Stimulated activated CD4-positive, alpha-beta T cell treated with anti-CD3 and anti-CD28 coated beads, Interleukin-4, amount 100 ng/mL, for 4 hours (primary cell): ENCODE data around the gene PTAFR.

Experiments used
- DNase-seq, 2 experiments: peaks; one replicate each; pipeline ENCODE4 v3.0.0-alpha.2; 2020

PTAFR gene

DNA sequence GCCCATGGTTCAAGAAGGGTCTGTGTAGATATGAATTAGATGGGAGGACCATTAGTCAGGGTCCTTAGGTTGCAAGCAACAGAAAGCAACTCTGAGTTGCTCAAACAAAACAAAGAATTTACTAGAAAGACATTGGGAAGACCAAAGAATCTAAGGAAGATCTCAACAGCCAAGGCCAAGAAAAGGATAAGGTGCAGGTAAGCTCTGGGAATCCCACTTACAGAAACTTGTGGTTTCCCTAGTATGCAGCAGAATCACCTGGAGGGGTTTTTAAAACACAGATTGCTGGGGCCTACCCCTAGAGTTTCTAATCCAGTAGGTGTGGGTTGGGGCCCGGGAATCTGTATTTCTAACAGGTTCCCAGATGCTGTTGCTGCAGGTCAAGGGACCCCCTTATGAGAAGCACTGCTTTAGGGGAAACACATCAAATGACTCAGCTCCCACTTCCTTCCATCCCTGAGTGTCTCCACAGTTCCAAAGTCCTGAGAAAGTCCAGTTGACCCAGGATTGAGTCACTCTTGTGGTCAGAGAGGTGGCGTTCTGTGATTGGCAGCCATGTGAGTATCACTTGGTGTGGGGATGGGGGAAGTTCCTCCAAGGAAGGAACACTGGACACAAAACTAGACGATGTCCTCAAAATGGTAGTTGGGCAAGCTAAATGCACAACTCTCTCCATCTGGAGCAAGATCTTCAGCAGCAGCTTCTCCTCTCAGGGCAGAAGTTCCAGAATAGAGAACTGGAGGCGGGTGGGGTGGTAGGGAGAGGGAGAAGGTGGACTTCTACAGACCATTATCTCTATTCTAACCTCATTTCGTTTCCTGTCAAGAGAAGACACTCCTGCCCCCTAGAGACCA is 63.9 kb downstream of the PTAFR start:
- DNase-seq: no peak

DNA sequence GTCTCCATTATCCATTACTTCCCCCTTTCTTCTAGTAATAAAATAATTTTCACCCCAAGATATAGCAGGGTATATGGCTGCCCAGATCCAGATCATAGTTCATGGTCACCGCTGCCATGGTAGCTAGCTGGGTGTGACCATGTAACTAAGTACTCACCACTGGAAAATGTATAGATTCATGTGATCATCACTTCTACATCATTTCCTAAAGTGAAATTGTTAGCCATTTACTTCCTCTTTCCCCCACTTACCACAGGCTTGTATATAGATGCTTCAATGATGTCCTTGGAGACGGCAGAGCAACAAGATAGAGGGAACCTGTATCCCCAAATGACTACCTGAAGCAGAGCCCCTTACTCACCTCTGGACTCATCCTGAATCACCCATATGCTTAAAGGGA is 65.3 kb downstream of the PTAFR start:
- no peak for DNase-seq

DNA sequence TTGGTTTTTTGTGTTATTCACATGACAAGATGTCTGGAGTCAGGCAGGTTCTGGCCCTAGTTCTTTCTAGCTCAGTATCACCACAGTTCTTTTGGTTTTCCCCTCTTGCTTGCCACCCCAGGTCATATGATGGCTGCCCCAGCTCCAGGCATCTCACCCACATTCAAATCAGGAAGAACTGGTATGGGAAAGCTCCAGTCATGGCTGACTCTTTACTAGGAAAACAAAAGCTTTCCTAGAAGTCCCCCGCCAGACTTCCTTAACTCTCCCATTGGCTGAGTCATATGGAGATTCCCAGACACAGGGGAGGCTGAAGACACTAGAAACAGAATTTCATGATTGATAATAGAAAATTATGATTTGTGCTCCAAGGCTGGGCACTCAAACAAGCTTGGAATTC is 65.9 kb downstream of the PTAFR start:
- no peak for DNase-seq

DNA sequence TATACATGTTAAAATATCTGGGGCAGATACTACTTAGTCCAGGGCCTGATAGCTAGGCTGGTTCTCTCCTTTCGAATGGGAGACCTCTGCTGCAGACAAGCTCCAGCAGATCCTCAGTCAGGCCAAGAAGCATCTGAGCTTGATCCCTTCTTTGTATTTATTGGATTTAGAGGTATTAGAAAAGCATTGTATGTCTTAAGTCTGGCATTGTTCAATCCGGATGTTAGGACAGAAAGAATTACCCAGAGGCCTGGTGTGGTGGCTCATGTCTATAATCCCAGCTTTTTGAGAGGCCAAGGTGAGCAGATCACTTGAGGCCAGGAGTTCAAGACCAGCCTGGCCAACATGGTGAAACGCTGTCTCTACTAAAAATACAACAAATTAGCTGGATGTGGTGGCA is 66.9 kb downstream of the PTAFR start:
- no peak for DNase-seq

DNA sequence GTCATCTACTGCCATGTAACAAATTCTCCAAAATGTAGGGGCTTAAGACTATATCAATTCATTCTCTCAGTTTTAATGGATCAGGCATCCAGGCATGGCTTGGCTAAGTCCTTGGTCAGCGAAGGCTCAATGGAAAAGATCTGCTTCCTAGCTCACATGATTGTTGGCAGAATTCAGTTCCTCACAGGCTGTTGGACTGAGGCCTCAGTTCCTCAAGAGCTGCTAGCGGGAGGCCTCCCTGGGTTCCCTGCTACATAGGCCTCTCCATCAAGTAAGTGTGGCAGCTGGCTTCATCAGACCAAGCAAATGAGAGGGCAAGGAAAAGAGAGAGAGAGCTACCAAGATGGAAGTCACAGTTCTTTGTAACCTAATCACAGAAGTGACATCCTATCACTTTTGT is 68.5 kb downstream of the PTAFR start:
- DNase-seq: no peak

DNA sequence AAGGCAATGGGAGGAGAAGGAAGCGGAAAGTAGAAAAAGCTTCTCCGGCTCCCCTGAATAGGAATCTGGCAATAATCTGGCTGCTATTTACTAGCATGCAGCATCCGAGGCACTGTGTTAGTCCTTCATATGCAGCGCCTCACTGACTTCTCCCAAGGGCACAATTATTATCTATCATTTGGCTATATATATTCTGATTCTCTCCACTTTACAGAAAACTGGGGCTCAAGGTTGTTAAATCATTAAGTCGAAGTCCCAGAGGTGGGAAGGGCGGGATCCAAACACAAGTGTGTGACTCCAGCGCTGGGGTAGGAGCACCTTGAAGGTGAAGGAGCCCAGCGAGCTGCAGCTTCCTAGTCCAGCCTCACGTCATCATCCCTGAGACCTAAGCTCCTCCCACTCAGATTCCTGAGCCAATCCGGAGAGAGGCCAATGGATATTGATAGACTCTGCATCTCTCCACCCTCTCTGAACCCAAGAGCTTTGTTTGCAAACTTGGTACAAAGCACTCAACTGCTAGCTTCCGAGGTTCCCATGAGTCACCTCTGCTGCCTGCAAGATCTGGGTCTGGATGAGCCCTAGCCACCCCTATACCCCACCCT is 71.5 kb downstream of the PTAFR start:
- DNase-seq: no peak

DNA sequence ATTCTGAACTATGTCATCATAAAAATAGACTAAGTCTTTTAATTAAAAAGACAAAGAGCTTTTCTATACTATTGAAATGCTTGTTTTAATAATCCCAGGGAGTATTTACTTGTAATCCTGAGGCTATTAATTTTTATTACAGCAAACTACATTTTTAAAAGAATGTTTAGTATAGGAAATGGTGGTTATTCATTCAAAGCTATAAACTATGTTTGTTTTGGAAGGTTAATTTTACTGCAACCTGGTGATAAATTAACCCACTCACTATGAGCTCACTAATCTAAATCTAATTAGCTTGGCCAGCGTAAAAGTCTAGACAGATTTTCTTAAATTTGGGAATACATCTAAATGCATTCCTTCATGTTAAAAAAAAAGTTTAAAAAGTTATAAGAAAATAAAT is 74.3 kb downstream of the PTAFR start:
- DNase-seq: no peak

DNA sequence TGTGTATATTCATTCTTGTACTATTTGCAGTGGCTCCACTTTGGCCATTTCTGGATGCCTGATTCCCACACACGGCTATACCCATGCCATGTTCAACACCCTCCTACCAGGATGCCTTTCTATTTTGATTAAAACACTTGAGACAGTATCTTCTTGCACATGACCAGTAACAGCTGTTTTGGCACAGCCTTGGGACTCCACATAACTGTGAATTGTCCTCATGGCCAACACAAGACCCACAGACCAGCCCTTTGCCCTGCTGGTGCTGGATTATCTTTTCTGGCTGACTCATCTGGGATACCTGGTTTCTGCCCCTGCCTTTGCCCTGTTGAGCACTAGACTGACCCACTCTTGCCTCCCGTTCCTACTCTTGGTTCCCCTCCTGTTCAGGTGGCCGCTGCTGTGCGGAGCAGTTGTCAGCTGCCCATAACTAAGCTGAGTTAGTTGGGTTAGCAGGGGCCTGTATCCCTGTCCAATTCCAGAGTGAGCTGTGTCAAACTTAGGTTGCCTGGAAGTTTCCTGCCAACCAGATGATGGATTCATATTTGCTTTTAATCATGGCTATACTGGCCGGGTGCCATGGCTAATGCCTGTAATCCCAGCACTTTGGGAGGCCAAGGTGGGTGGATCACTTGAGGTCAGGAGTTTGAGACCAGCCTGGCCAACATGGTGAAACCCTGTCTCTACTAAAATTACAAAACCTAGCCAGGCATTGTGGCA is 77.3 kb downstream of the PTAFR start:
- no peak for DNase-seq
